AG10803 (cell line): Measurements from ENCODE around the gene INSIG2.

Source experiments
- DNase-seq: peaks from one replicate; pipeline ENCODE4 v3.0.0; 2010; ENCODE audit warnings: low read depth
- H3K4me3 ChIP-seq: 2 replicates; pipeline ENCODE4 v1.5.1; 2011; ENCODE audit warnings: mild to moderate bottlenecking, low read length, control low read depth
- CTCF ChIP-seq: conservative IDR thresholded peaks from 2 replicates; pipeline ENCODE4 v1.5.1; 2011; ENCODE audit warnings: mild to moderate bottlenecking, low read length, control low read depth, inconsistent platforms

Gene INSIG2

GRCh38 chr2:118098307-118099030 lies 10.2 kb downstream of the INSIG2 start:
- no peak for TF ChIP-seq CTCF
- no peak overlapping the region for H3K4me3 ChIP-seq
- no peak for DNase-seq

GRCh38 chr2:118102433-118103082 lies 14.3 kb downstream of the INSIG2 start:
- no peak for TF ChIP-seq CTCF
- no peak overlapping the region for H3K4me3 ChIP-seq
- no peak for DNase-seq

GRCh38 chr2:118103951-118104940 lies 16.0 kb downstream of the INSIG2 start:
- no peak for DNase-seq
- TF ChIP-seq CTCF: no peak
- H3K4me3 ChIP-seq: no peak overlapping the region

- no peak overlapping the region for H3K4me3 ChIP-seq
- no peak for TF ChIP-seq CTCF
- DNase-seq: no peak
Measured at GRCh38 chr2:118105497-118105896, 17.2 kb downstream of the INSIG2 start.

GRCh38 chr2:118106926-118107325 lies 18.7 kb downstream of the INSIG2 start:
- TF ChIP-seq CTCF: no peak

GRCh38 chr2:118110310-118110709 lies 22.0 kb downstream of the INSIG2 start:
- no peak for TF ChIP-seq CTCF
- DNase-seq: no peak

More at GRCh38 chr2:118106926-118107325, 18.7 kb downstream of the INSIG2 start:
- no peak overlapping the region for H3K4me3 ChIP-seq
- DNase-seq: no peak

More at GRCh38 chr2:118110310-118110709, 22.0 kb downstream of the INSIG2 start:
- no peak overlapping the region for H3K4me3 ChIP-seq
